Fibroblast of skin of left biceps (primary cell): ENCODE data around the gene WDR26.
"Not testable (repeated sequence)": the region's sequence is repeated elsewhere in the genome, so short reads cannot be mapped to it uniquely, and the experiment has no call there.

Experiments used
- DNase-seq, 2 experiments: peaks; one replicate each; pipeline ENCODE4 v3.0.0-alpha.2; 2013; ENCODE audit warnings: low read depth in 2 of 2

The WDR26 gene

DNA sequence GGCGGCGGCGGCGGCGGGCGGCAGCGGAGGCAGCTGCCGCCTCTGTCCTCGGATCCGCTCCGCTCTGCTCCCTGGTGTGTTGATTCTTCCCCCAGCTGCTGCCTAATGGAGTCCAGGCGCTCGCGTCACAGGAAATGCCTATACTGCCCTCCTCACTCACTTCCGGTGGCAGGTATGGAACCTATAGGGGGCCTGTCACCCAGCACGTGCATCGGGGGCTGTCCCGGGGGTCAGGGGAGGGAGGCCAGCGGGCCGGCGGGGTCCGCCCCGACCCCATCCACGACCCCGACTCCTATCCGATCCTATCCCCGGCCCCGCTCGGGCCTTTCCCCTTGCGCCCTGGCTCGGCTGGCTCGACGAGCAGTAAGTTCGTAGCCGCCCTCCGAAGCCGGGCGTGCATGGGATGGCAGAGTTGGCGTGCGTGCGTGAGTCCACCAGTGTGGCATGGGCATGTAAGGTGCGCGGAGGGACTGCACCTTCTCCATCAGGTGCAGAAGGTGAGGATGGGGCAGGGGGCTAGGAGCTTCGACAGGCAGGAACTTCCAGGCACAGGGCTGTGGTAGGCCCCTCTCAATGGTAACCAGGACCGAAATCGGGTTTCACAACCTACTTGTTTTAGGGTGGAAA is at the start of gene WDR26:
TSS of gene WDR26 (minus strand) at position 107 of the 627 bp plus-strand sequence.
- DNase-seq = no peak

DNA sequence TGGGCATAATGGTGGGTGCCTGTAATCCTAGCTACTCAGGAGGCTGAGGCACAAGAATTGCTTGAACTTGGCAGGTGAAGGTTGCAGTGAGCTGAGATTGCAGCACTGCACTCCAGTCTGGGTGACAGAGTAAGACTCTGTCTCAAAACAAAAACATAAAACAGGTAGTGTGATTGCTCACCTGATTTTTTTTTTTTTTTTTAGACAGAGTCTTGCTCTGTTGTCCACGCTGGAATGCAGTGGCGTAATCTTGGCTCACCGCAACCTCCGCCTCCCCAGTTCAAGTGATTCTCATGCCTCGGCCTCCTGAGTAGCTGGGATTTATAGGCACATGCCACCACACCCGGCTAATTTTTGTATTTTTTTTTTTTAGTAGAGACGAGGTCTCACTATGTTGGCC is 48.6 kb upstream of the WDR26 start:
- DNase-seq = not testable (repeated sequence)

DNA sequence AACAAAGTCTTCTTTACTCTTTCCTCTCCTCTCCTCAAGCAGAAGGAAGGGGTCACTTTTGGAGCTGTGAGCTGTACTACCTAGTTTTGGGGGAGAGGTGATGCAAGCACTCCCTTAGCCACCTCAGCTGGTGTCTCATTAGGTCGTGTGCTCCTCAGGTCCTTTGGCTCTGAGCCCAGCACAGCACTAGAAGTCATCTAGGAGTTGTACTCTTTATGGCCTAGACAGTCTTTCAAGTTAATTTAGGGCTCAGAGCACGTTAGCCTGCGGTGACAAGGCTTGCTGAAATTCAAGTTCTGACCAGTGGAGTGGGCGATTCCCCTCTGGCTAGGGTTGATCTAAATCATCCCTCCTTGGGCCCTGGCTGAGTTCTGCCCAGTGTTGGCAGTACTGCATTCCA is 48.0 kb upstream of the WDR26 start:
- no peak for DNase-seq

DNA sequence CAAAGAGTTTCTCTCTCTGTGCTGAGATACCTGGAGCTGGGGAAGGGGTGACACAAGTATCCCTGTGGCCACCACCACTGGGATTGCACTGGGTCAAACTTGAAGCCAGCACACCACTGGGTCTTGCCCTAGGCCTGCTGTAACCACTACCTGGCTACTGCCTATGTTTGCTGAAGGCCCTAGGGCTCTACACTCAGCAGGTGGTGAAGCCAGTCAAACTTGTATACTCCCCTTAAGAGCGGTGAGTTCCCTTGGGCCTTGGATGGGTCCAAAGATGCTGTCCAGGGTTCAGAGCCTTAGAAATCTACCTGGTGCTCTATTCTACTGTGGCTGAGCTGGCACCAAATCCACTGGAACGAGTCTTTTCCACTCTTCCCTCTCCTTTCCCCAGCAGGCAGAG is 47.0 kb upstream of the WDR26 start:
- no peak for DNase-seq

DNA sequence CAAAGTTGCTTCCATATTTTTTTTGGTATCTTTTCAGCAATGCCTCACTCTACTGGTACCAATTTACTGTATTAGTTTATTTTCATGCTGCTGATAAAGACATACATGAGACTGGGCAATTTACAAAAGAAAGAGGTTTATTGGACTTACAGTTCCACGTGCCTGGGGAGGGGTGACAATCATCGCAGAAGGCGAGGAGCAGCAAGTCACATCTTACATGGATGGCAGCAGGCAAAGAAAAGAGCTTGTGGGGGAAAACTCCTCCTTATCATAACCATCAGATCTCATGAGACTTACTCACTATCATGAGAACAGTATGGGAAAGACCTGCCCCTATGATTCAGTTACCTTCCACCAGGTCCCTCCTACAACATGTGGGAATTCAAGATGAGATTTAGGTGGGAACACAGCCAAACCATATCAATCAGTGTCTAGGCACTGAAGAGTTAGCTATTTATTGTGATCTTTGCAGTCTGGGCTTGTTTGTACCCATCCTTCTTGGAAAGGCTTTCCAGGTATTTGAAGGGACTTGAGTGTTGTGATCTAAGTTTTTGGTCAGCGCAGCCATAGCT is 46.4 kb upstream of the WDR26 start:
- not testable (repeated sequence) for DNase-seq

DNA sequence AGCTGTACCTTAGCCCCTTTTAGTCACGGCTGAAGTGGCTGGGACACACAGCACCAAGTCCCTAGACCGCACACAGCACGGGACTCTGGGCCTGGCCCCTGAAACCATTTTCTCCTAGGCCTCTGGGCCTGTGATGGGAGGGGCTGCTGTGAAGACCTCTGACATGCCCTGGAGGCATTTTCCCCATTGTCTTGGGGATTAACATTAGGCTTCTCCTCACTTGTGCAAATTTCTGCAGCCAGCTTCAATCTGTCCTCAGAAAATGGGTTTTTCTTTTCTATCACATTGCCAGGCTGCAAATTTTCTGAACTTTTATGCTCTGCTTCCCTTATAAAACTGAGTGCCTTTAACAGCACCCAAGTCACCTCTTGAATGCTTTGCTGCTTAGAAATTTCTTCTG is 45.6 kb upstream of the WDR26 start:
- DNase-seq = not testable (repeated sequence)

DNA sequence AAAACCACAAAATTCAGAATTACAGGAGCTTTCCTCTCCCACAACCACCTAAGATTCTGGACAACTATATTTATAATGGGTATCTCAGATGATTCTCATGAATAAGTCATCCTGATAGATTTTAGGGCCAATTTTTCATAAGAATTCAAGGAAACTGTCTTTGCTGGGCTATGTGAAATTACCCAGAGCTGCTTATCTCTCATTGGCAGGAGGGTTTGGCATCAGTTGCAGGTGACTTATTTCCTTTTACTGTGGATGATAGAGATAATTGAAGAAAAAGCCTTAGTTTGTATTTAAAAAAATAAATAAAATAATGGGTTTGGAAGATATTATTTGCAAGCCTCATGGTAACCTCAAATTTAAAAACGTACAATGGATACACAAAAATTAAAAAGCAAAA is 38.2 kb upstream of the WDR26 start:
- no peak for DNase-seq

DNA sequence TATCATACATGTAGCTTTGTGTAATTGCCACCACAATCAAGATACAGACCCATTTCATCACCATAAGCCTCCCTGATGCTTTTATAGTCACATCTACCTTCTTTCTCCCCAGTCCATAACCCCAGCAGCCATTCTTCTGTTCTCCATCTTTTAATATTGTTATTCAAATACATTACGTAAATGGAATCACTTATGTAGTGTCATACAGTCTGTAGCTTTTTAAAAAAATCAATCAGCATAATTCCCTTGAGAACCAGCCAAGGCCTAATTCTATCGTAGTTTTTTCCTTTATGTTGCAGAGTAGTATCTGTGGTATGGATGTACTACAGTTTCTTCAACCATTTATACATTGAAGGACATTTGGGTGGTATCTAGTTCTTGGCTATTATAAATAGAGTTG is 31.6 kb upstream of the WDR26 start:
- no peak for DNase-seq

DNA sequence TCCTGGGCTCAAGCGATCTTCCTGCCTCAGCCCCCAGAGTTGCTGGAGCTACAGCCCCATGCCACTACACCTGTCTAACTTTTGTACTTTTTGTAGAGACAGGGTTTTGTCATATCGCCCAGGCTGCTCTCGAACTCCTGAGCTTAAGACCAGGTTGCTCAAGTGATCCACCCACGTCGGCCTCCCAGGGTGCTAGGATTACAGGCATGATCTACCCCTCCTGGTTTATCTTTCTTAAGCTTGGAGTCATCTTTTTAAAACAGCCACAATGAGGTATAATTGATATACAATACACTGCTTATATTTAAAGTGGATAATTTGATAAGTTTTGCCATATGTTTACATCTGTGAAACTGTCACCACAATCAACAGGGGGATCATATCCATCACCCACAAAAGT is 25.4 kb upstream of the WDR26 start:
- DNase-seq = no peak

DNA sequence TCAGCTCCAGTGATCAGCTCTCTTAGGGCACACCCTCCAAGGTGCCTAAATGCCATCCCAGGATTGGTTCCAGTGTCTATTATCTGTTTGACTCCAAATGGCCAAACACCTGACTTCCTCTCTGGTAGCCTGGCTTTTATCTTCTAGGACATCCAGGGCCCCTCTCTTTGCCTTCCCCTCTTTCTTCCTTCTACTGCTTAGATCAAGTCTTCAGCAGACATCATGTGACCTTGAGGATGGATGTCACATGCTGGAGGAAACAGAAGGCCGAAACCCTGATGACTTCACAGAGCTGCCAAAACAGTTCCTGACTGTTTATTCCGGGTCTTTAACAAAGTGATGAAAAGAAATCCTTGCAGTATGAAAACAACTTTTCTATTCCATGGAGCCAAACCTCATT is 24.4 kb upstream of the WDR26 start:
- DNase-seq = no peak

DNA sequence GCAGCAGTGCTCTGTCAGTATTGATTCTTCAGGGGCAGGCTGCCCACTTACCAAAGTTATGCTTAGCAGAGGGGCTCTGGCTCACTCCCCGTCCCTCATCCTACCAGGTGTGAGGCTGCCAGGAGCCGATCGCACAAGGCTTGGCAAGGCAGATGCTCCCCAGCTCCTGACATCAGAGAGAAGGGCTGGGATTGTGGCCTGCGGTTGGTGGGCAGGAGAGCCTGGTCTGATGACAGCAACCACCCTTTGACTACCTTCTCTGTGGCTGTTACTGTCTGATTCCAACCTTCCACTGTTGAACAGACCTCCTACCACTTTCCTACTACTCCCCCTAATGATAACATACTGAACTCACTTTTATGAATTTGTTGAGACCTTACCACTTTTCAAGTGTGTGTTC is 23.7 kb upstream of the WDR26 start:
- DNase-seq = no peak

DNA sequence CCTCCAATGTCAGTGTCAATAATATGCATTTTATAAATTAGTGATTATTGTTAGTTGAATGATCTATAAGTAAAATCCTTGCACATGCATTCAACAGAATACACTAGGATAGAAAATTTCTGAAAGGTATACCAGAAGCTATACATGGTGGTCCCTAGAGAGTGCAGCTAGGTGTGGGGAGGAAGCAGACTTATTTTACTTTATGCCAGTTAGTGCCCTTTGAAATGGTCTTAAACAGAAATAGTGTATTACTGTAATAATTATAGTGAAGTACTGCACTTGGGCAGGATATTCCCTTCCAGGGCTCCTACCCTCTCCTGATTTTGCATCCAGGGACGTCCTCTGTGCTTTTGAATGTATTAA is 23.2 kb upstream of the WDR26 start:
- DNase-seq = no peak

DNA sequence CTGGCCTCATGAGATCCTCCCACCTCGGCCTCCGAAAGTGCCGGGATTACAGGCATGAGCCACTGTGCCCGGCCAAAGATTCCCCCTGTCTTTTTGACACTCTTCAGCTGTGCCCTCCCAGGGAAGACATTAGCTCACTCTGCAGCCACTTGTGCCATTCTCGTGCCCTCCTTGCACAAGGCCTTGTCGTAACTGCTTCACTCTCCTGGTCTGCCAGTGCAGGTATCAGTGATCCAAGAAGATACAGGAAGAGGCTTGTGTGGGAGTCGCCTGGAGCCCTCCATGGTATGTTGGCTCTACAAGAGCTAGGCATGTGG is 22.0 kb upstream of the WDR26 start:
- DNase-seq = no peak

DNA sequence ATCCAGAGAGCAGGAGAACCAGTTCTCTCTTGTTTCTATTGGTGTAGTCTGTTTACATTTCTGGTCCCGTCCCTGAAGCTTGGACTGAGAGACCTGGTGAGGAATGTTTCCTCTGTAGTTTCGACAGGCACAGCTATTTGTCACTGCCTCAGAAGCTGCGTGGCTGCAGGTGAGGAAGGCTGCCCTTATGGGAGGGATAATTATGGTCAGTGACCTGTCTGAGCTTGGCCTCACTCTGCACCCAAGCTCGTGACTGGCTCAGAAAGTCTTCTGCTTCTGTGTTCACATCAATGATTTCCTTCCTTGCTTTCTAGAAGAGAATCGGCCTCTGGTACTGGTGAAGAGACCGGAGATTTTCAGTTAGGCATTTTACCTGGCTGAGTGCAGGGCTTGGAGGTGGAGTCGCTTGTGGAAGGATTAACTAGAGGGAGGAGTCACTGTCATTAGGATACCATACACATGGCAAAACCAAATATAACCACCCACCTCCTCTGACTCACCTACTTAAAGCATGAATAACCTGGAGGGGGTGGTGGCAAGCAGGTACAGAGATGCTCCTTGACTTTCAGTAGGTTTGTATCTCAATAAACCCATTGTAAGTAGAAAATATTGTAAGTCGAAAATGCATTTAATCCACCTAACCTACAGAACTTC is 19.9 kb upstream of the WDR26 start:
- no peak for DNase-seq

DNA sequence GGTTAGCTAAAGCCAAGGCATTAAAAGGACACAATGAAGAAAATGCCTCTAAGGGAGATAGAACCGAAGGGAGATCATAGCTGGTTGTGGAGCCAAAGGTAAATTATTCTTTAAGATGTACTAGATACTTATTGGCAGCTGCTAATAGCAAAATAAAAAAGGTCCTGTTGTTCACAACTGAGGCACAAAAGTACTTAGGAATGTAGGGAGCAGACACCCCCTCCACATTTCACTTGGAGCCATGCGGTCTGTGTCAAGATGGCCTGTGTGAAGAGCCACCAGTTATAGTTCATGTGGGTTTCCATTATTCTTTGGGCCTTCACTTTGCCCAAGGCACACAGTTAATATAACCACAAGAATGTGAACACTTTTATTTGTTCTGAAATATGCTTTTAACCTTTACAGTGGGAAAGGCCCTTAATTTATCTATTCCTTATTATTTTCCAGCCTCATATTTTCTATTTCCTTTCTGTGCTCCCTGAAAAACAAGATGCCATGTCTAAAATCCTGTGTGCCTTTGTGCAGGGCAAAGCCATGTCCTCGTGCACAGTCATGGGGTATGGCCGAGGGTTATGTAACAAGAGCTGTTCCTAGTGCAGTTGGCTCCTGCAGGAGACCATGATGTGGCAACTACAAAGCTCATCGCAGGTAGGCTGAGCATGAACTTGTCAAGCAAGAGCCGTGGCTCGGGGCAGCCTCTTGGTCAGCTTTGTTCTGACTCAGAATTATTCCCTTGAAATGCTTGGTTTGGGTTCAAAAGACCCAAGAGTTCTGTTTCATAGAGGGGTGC is 16.2 kb upstream of the WDR26 start:
- no peak for DNase-seq

DNA sequence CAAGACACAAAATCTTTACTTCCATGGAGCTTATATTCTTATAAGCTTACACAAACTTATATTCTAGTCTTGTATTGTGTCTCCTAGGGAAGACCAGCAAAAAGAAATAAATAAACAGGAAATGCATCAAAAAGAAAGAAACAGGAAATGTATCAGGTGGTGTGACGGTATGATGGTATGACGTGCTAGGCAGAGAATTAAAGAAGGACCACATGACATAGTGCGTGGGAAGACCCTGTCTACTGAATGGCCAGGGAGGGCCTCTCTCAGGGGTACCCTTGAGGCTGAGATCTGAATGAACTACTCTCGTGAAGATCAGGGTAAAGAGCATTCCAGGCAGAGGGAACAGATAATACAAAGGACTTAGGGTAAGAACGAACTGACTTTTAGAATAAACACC is 15.6 kb upstream of the WDR26 start:
- no peak for DNase-seq

DNA sequence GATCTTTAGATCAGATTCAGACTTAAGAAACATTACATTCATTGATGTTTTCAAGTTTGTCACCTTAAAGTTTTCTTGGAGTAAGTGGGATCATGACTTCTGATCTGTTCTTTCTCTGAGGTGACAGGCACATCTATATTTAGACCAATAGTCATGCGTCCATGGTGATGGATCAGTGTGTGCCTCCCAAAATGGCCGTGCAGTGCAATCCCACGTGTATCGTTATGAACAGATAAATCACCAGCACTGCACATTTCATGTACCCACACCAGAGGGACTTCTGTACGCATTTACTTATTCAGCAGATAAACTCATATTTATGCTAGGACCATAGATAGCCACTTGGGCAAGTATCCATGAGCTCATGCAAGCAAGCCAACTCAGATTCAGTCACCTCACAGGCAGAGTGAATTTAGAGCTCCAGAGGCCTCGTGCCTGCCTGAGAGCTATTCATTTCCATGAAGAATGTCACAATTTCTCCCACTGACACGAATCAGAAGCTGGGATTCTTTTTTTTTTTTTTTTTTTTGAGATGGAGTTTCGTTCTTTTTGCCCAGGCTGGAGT is 13.9 kb upstream of the WDR26 start:
- DNase-seq = no peak

DNA sequence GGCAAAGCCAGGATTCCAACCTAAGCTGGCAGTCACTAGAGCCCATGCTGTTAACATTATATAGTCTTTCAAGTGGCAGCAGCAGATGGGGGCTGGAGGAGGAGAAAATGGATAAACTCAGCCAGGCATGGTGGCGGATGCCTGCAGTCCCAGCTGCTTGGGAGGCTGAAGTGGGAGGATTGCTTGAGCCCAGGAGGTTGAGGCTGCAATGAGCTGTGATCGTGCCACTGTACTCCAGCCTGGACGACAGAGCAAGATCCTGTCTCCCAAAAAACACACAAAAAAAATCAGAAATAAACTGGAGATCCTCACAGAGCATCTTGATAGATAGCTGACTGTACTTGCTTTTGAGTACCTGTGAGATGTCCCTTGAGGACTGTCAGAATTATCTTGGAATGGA is 13.4 kb upstream of the WDR26 start:
- no peak for DNase-seq

DNA sequence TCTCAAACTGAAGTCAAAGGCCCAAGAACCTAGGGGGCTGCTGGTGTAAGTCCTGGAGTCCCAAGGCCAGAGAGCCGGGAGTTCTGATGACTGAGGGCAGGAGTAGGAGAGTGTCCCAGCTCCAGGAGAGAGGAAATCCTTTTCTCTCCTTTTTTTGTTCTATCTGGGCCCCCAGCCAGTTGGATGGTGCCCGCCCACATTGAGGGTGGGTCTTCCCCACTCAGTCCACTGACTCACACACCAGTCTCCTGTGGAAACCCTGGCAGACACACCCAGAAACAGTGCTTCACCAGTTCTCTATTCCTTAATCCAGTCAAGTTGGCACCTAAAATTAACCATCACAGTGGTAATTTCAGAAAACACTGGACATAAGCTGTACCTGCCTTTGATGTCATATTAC is 12.7 kb upstream of the WDR26 start:
- peak in 1 of 2 experiments; percentile 14 for DNase-seq

DNA sequence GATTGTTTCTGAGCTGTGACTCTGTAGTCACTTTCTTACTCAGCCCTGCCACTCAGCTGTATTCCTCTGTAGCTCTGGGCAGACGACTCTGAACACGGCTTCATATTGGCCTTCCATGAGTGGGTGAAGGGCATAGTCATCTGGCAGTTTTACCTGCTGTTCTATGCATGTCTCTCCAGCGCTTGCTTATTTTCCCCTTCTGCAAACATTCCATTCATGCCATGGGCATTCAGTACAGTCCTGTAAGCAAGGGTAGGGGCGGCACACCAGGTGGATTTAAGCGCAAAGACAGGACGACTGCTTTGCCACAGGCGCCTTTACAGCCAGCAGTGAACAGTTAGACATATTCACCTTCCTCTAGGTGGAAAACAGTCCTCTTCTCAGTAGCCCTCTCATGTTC is 4.4 kb upstream of the WDR26 start:
- no peak for DNase-seq

DNA sequence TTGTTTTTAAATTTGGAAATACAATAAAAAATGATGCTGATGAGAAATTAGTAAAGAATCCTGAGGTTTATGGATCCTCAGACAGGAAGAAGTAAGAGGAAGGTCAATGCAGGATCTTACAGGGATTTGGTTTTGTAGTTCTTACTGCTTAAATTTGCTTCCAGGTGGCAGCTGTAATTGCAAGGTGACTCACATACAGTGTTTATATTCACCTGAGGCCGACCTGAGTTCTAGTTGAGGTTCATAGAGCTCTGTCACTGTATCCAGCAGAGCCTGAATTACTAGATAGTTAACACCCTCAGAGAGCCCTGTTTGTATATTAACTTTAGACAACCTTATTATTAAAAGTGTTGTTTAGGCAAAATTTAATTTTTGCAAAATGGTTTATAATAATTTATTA is 1.4 kb upstream of the WDR26 start:
- DNase-seq = no peak

DNA sequence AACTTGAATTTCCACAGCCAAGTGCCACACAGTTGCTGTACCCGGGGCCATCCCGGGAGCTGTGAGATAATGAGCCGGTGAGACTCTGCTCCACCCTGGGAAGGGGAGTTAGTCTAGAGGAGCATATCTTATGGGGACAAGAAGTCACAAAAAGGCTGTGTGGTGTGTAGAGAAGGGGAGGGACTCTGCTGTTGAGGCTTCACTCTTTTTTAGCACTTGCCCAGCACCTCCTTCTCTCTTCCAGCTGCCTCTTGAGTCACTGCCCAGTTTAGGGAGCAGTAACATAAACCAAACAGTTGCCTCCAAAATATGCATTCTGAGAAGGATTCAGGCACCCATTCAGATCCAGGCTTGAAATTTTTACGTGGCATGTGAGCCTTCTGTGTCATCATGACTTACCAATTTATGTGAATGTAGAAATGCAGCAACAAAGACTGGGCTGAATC is 744 bp upstream of the WDR26 start:
- peak in 1 of 2 experiments; percentile 56 for DNase-seq
